ENCODE results near the gene IKBKE. TPM values are rescaled to one million over a fixed set of nuclear protein-coding genes. Genes with fewer than 3 reads are reported as not detected.

IKBKE gene
- total and polyA plus RNA-seq, 10 of the 15 experiments (the other 5 are each of a cell fraction or from before 2014, with no cell fraction given), result 12.8 to 35.1 (median 23.1) TPM

DNA sequence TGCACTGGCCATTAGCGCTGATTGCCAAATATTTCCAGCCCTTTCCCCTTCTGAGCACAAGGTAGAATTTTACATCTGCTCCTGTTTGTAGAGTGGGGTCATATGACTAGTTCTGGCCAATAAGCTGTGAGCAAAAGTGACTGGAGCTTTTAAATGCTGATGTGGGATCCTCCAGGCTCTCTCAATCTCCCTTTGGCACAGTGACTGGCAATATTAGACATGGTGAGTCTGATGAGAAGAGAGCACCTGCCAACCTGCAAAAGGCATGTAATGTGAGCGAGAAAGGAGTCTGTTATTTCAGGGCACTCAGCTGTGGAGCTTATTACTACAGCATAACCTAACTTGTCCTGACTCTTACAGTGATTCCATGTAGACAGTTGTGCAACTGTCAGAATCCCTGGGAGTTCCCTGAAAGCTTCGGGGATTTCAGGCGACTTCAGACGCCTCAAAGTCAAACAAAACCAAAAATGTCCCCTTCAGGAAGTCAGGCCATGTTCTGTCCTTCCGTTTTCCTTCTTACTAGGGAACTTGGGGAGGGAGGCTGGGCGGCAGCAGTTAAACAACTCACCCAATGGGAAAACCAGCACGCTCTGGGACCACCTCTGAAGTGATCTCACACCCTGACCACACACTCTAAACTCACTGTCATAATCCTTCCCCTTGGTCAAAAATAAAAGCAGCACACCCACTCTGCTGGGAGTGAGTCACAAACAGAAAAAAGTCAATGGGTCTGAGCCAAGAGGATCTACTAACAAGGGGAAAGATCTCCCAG, 33.5 kb downstream of the IKBKE start (continued):
- TF ChIP-seq, protein P1, sequence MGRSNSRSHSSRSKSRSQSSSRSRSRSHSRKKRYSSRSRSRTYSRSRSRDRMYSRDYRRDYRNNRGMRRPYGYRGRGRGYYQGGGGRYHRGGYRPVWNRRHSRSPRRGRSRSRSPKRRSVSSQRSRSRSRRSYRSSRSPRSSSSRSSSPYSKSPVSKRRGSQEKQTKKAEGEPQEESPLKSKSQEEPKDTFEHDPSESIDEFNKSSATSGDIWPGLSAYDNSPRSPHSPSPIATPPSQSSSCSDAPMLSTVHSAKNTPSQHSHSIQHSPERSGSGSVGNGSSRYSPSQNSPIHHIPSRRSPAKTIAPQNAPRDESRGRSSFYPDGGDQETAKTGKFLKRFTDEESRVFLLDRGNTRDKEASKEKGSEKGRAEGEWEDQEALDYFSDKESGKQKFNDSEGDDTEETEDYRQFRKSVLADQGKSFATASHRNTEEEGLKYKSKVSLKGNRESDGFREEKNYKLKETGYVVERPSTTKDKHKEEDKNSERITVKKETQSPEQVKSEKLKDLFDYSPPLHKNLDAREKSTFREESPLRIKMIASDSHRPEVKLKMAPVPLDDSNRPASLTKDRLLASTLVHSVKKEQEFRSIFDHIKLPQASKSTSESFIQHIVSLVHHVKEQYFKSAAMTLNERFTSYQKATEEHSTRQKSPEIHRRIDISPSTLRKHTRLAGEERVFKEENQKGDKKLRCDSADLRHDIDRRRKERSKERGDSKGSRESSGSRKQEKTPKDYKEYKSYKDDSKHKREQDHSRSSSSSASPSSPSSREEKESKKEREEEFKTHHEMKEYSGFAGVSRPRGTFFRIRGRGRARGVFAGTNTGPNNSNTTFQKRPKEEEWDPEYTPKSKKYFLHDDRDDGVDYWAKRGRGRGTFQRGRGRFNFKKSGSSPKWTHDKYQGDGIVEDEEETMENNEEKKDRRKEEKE (IDR thresholded peaks at IDR 0.05), result no peak
- TF ChIP-seq WRNIP1 (IDR thresholded peaks at IDR 0.05; ENCODE audit: borderline replicate concordance, low read depth, low read length), result no peak
- no peak for TF ChIP-seq CHD1 (IDR thresholded peaks at IDR 0.05; ENCODE audit: low read depth, low read length)
- no peak for TF ChIP-seq ZZZ3 (IDR thresholded peaks at IDR 0.05; ENCODE audit: control insufficient read depth, insufficient read length, low read depth)
- TF ChIP-seq RELA (IDR thresholded peaks at IDR 0.05; ENCODE audit: borderline replicate concordance, partially characterized antibody), result no peak
- no peak for TF ChIP-seq SREBF1 (IDR thresholded peaks at IDR 0.05; ENCODE audit: low read length)
- TF ChIP-seq, protein P2, sequence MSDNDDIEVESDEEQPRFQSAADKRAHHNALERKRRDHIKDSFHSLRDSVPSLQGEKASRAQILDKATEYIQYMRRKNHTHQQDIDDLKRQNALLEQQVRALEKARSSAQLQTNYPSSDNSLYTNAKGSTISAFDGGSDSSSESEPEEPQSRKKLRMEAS (IDR thresholded peaks at IDR 0.05; ENCODE audit: low read depth, low read length), result no peak
- peak in 1 of 2 experiments; percentile 89; a peak in 2 of 4 replicates for TF ChIP-seq ETV6 (conservative IDR thresholded peaks at IDR 0.05 in 1 of 2, IDR thresholded peaks at IDR 0.05 in 1 of 2; ENCODE audit: borderline replicate concordance in 1 of 2, low read depth in 1 of 2)
- TF ChIP-seq, protein P3, sequence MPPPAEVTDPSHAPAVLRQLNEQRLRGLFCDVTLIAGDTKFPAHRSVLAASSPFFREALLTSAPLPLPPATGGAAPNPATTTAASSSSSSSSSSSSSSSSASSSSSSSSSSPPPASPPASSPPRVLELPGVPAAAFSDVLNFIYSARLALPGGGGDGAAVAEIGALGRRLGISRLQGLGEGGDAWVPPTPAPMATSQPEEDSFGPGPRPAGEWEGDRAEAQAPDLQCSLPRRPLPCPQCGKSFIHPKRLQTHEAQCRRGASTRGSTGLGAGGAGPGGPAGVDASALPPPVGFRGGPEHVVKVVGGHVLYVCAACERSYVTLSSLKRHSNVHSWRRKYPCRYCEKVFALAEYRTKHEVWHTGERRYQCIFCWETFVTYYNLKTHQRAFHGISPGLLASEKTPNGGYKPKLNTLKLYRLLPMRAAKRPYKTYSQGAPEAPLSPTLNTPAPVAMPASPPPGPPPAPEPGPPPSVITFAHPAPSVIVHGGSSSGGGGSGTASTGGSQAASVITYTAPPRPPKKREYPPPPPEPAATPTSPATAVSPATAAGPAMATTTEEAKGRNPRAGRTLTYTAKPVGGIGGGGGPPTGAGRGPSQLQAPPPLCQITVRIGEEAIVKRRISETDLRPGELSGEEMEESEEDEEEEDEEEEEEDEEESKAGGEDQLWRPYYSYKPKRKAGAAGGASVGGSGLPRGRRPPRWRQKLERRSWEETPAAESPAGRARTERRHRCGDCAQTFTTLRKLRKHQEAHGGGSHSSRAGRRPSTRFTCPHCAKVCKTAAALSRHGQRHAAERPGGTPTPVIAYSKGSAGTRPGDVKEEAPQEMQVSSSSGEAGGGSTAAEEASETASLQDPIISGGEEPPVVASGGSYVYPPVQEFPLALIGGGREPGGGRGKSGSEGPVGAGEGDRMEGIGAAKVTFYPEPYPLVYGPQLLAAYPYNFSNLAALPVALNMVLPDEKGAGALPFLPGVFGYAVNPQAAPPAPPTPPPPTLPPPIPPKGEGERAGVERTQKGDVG (CRISPR knock-in tag; IDR thresholded peaks at IDR 0.05), result no peak
- TF ChIP-seq CREB1 (IDR thresholded peaks at IDR 0.05; ENCODE audit: low read depth), result peak; percentile 74
- no peak for TF ChIP-seq RB1 (IDR thresholded peaks at IDR 0.05; ENCODE audit: borderline replicate concordance)
- no peak for TF ChIP-seq RBBP5 (conservative IDR thresholded peaks at IDR 0.05)
- peak; percentile 88 for TF ChIP-seq BCL11A (IDR thresholded peaks at IDR 0.05; ENCODE audit: low read depth, low read length)
- TF ChIP-seq IKZF1 (conservative IDR thresholded peaks at IDR 0.05), result peak; percentile 98
- TF ChIP-seq TAF1 (IDR thresholded peaks at IDR 0.05; ENCODE audit: borderline replicate concordance, low read depth, low read length), result no peak
- TF ChIP-seq SPI1 (IDR thresholded peaks at IDR 0.05; ENCODE audit: borderline replicate concordance, insufficient read depth, low read depth, low read length), result no peak
- TF ChIP-seq TCF12 (IDR thresholded peaks at IDR 0.05; ENCODE audit: low read depth, low read length), result no peak
- no peak for TF ChIP-seq SIN3A (IDR thresholded peaks at IDR 0.05; ENCODE audit: low read depth, low read length)
- TF ChIP-seq RFX5 (IDR thresholded peaks at IDR 0.05; ENCODE audit: low read depth, low read length), result no peak
- TF ChIP-seq CBX3 (IDR thresholded peaks at IDR 0.05; ENCODE audit: borderline replicate concordance, low read depth), result no peak
- TF ChIP-seq, protein P4, sequence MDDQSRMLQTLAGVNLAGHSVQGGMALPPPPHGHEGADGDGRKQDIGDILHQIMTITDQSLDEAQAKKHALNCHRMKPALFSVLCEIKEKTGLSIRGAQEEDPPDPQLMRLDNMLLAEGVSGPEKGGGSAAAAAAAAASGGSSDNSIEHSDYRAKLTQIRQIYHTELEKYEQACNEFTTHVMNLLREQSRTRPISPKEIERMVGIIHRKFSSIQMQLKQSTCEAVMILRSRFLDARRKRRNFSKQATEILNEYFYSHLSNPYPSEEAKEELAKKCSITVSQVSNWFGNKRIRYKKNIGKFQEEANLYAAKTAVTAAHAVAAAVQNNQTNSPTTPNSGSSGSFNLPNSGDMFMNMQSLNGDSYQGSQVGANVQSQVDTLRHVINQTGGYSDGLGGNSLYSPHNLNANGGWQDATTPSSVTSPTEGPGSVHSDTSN (IDR thresholded peaks at IDR 0.05; ENCODE audit: insufficient replicate concordance, low read depth, low read length), result no peak
- TF ChIP-seq NFXL1 (IDR thresholded peaks at IDR 0.05; ENCODE audit: borderline replicate concordance), result no peak
- no peak for TF ChIP-seq KLF5 (IDR thresholded peaks at IDR 0.05; ENCODE audit: partially characterized antibody)
- no peak for TF ChIP-seq CHD2 (IDR thresholded peaks at IDR 0.05; ENCODE audit: borderline replicate concordance, low read depth, low read length)

Measured in GM12878 (cell line).